Prostate gland (tissue), 2 donors: ENCODE results near the gene APOA1. TPM values are rescaled to one million over a fixed set of nuclear protein-coding genes. Genes with fewer than 3 reads are reported as not detected.

Experiments used
- DNase-seq: peaks from one replicate; pipeline ENCODE4 v3.0.0-alpha.2; 2019; ENCODE audit warnings: low spot score
- H3K27ac ChIP-seq, 2 donors: fragments of 200-600 bp; sonication (generic); 2 replicates each; pipeline ENCODE4 v1.5.1; 2017 to 2019
- H3K27me3 ChIP-seq: fragments of 200-600 bp; sonication (generic); replicated peaks from 2 replicates; pipeline ENCODE4 v1.5.1; 2019; ENCODE audit not compliant: insufficient read depth
- H3K36me3 ChIP-seq, 2 donors: fragments of 200-600 bp; sonication (generic); 1 replicate in 1 of 2; 2 replicates in 1 of 2; pipeline versions ENCODE4 v1.5.1 to v1.8.1; 2017 to 2019
- H3K4me1 ChIP-seq: fragments of 200-600 bp; sonication (generic); replicated peaks from 2 replicates; pipeline ENCODE4 v1.5.1; 2019
- H3K4me3 ChIP-seq, 2 donors: fragments of 200-600 bp; sonication (generic); 2 replicates each; pipeline ENCODE4 v1.5.1; 2017 to 2019
- H3K9me3 ChIP-seq: fragments of 200-600 bp; sonication (generic); 2 replicates; pipeline ENCODE4 v1.5.1; 2017
- POLR2A ChIP-seq: fragments of 450-650 bp; IDR thresholded peaks from one replicate; pipeline ENCODE4 v1.6.1; 2016; ENCODE audit warnings: antibody characterized with exemption, mild to moderate bottlenecking
- POLR2AphosphoS5 ChIP-seq: sonication (generic); formaldehyde crosslinking; IDR thresholded peaks from one replicate; pipeline ENCODE4 v1.6.1; 2017; ENCODE audit warnings: antibody characterized with exemption
- WGBS: methylation state at CpG from one replicate; pipeline ENCODE4 v1.1.5; 2018; 5-methylcytosine and 5-hydroxymethylcytosine counted together
- intact Hi-C: fragments of 100-400 bp; cut with DNase I; formaldehyde crosslinking; loops from one replicate; pipeline ENCODE4 v1.14.2; 2022
- total RNA-seq, 2 donors: library from RNA; depleted of rRNA; stranded (reverse); fragments of >200 nt; gene quantifications; one replicate each; pipeline ENCODE4 v1.1.0, GENCODE V29; 2016
- TF ChIP-seq, protein P1 (sequence below), 4 experiments: fragments of 200-600 bp in 2 of 4; fragments of 450-650 bp in 2 of 4; sonication (generic) in 2 of 4; IDR thresholded peaks; 1 replicate in 3 of 4; 2 replicates in 1 of 4; pipeline ENCODE4 v1.5.1; 2016 to 2019; ENCODE audit warnings: antibody characterized with exemption in 4 of 4, mild to moderate bottlenecking in 2 of 4, moderate library complexity in 2 of 4

Gene APOA1
- total RNA-seq, 2 donors from 2014 or later: 2,058 TPM; not detected in 1

DNA sequence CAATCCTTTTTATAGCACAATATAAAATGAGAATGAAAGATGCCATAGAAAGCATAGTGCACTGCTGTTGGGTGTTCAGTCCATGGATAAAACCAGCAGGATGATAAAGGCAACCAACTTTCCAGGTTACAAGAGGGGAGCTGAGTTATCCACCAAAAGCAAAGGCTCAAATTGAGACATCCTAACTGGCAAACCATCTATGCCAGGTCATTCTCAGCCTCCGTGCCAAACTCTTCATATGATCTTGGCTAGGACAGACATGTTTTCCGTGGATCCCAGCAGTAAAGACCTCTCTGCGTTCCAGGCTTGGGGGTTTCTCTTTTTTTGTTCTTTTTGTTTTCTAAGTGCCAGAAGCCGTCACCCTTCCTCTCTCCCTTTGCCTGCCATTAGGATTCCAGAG is 7.3 kb upstream of the APOA1 start:
- Histone ChIP-seq H3K27ac (no peak overlapping the region), H3K9me3 (no peaks in the 10 kb centered on the region), H3K27me3 (no peaks in the 10 kb centered on the region), H3K4me1 (no peaks in the 10 kb centered on the region), H3K4me3 (no peak overlapping the region), H3K36me3 (no peaks in the 10 kb centered on the region)
- WGBS: 86% methylated on average over 4 of the region's 4 CpGs
- TF ChIP-seq POLR2A (no peak), POLR2AphosphoS5 (no peak)
- TF ChIP-seq, protein P1, sequence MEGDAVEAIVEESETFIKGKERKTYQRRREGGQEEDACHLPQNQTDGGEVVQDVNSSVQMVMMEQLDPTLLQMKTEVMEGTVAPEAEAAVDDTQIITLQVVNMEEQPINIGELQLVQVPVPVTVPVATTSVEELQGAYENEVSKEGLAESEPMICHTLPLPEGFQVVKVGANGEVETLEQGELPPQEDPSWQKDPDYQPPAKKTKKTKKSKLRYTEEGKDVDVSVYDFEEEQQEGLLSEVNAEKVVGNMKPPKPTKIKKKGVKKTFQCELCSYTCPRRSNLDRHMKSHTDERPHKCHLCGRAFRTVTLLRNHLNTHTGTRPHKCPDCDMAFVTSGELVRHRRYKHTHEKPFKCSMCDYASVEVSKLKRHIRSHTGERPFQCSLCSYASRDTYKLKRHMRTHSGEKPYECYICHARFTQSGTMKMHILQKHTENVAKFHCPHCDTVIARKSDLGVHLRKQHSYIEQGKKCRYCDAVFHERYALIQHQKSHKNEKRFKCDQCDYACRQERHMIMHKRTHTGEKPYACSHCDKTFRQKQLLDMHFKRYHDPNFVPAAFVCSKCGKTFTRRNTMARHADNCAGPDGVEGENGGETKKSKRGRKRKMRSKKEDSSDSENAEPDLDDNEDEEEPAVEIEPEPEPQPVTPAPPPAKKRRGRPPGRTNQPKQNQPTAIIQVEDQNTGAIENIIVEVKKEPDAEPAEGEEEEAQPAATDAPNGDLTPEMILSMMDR (IDR thresholded peaks at IDR 0.05): no peak
- no peak for DNase-seq
- intact Hi-C loops: no loop called here

DNA sequence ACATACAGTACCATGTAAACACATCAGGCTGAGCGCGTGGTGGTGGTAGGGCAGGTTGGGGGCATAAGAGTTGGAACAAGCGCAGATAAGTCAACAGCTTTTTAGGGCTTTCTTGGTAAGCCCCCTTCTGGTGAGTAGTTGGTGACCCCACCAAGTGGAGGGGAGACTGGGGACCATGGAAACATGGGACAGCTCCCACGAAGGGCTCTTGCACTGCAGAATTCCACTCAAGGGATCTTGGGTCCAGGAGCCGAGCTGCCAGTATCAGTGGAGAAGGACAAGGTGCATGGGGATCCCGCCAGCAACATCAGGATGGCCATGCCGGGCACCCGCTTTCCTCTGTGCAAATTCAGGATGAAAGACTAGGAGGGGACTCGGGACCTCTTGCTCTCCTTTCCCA is 6.2 kb upstream of the APOA1 start:
- no peak for DNase-seq
- no peaks in the 10 kb centered on the region for H3K36me3 ChIP-seq
- intact Hi-C loops: no loop called here
- WGBS: 92% methylated on average over 9 of the region's 9 CpGs
- H3K27me3 ChIP-seq: no peaks in the 10 kb centered on the region
- no peak overlapping the region for H3K4me3 ChIP-seq
- no peak overlapping the region for H3K27ac ChIP-seq
- H3K4me1 ChIP-seq: no peaks in the 10 kb centered on the region
- no peaks in the 10 kb centered on the region for H3K9me3 ChIP-seq
- TF ChIP-seq, protein P1 (IDR thresholded peaks at IDR 0.05): no peak
- no peak for TF ChIP-seq POLR2AphosphoS5
- no peak for TF ChIP-seq POLR2A

DNA sequence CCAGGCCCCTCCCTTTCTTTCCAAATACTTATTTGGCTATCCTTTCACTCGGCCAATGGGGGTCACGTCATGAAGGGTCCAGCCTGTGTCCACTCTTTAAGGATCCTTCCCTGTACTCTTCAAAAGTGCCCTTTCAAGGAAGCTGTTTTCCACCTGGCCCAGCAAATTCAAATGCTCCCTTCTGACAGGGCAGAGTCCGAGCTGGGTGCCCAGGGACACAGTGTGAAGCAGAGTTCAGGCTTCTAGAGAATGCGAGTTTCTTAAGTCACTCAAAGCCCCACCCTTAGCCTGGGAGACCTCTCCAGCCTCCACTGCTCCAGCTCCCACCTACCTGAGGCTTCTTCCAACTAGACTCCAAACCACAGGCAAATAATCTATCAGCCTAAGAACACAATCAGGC is 5.5 kb upstream of the APOA1 start:
- Histone ChIP-seq H3K4me1 (no peaks in the 10 kb centered on the region), H3K4me3 (no peak overlapping the region), H3K27ac (no peak overlapping the region), H3K9me3 (no peaks in the 10 kb centered on the region), H3K36me3 (no peaks in the 10 kb centered on the region), H3K27me3 (no peaks in the 10 kb centered on the region)
- WGBS: 85% methylated on average over 4 of the region's 4 CpGs
- TF ChIP-seq, protein P1 (IDR thresholded peaks at IDR 0.05): no peak
- TF ChIP-seq POLR2A (no peak), POLR2AphosphoS5 (no peak)
- intact Hi-C loops: no loop called here
- no peak for DNase-seq

DNA sequence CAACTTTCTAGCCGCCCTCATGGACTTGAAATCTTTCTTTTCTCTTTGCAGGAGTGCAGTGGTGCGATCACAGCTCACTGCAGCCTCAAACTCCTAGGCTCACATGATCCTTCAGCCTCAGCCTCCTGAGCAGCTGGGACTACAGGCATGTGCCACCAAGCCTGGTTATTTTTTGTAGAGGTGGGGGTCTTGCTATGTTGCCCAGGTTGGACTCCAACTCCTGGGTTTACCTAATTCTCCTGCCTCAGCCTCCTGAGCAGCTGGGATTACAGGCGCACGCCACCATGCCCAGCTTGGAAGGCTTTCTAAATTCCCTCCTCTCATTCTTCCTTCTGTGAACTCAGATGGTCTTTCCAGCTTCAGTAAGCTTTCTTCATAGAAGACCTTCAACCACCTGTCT is 4.7 kb upstream of the APOA1 start:
- no peaks in the 10 kb centered on the region for H3K4me1 ChIP-seq
- intact Hi-C loops: no loop called here
- no peak overlapping the region for H3K4me3 ChIP-seq
- DNase-seq: no peak
- WGBS: 97% methylated on average over 4 of the region's 4 CpGs
- H3K36me3 ChIP-seq: no peaks in the 10 kb centered on the region
- TF ChIP-seq POLR2AphosphoS5: no peak
- TF ChIP-seq POLR2A: no peak
- TF ChIP-seq, protein P1 (IDR thresholded peaks at IDR 0.05): no peak
- H3K27me3 ChIP-seq: no peaks in the 10 kb centered on the region
- no peak overlapping the region for H3K27ac ChIP-seq
- no peaks in the 10 kb centered on the region for H3K9me3 ChIP-seq

DNA sequence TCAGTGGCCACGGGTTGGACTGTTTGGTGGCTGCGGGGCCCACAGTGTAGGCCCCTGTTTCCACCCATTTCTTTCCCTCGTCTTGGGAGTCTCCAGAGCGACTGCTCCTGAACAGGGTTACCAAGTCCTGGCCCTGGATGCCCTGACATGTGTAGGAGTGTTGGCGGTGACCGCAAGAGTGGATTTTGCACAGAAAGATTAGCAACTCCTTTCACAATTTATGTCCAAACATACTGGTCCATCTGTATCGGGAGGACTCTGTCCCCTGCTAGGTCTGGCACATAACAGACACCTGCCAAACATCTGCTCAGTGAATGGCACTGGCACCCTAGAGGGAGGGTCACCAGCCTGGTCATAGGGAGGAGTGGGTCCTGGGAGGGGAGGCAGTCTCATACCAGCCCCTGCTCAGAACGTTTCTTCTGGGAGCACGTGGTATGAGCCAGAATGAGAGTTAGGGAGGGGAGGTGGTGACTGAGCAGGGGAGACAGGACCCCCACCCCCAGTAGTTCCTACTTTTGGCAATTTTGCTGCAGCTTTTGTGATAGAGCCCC is 3.4 kb upstream of the APOA1 start:
- WGBS: 79% methylated on average over 9 of the region's 9 CpGs
- TF ChIP-seq POLR2AphosphoS5 (no peak), POLR2A (no peak)
- TF ChIP-seq, protein P1 (IDR thresholded peaks at IDR 0.05): no peak
- intact Hi-C loops: no loop called here

More for the DNA sequence above, 3.4 kb upstream of the APOA1 start:
- Histone ChIP-seq H3K36me3 (no peaks in the 10 kb centered on the region), H3K4me1 (no peaks in the 10 kb centered on the region), H3K9me3 (no peaks in the 10 kb centered on the region), H3K27me3 (no peaks in the 10 kb centered on the region), H3K4me3 (no peak overlapping the region), H3K27ac (no peak overlapping the region)
- no peak for DNase-seq
